IMR-90 (cell line): ENCODE measurements around the gene FBLN1. TPM values are rescaled to one million over a fixed set of nuclear protein-coding genes. Genes with fewer than 3 reads are reported as not detected.

Experiments used
- ATAC-seq: fragments of 200-7000 bp; cut with Tn5 transposase; 2 replicates; pipeline ENCODE4 v1.9.1; 2020; ENCODE audit warnings: low read depth, mild to moderate bottlenecking, moderate library complexity
- BruUV-seq: library from RNA; stranded (reverse); fragments of 400-500 nt; replicated peaks from 2 replicates; lab custom pipeline; 2021; lab: Mats Ljungman, UMichigan
- CTCF ChIA-PET: fragments of 300-600 bp; formaldehyde crosslinking; extraction: SDS; loops from one replicate; lab custom pipeline; 2021; ENCODE audit warnings: antibody characterized with exemption; lab: Yijun Ruan, JAX
- POLR2A ChIA-PET: fragments of 300-600 bp; sonication (Branson Sonifier 250); formaldehyde crosslinking; loops from one replicate; lab custom pipeline; 2022; ENCODE audit warnings: antibody characterized with exemption; ENCODE audit not compliant: unreplicated experiment; lab: Charles Lee
- DNase-seq: peaks from one replicate; pipeline ENCODE4 v3.0.0; 2013
- H2AFZ ChIP-seq: replicated peaks from 2 replicates; pipeline ENCODE3; 2013; ENCODE audit warnings: low read length, mild to moderate bottlenecking; ENCODE audit not compliant: poor library complexity
- H2AK5ac ChIP-seq: 2 replicates; pipeline ENCODE4 v1.6.1; 2013; ENCODE audit warnings: low read depth, low read length, inconsistent platforms
- H2AK9ac ChIP-seq: replicated peaks from 2 replicates; pipeline ENCODE3; 2013; ENCODE audit warnings: mild to moderate bottlenecking, low read depth, low read length, moderate library complexity; ENCODE audit not compliant: poor library complexity
- H2BK120ac ChIP-seq: 2 replicates; pipeline ENCODE4 v1.6.1; 2013; ENCODE audit warnings: low read depth, low read length, inconsistent platforms
- H2BK15ac ChIP-seq: 3 replicates; pipeline ENCODE4 v1.6.1; 2013; ENCODE audit warnings: low read depth, low read length, inconsistent platforms
- H2BK20ac ChIP-seq: 2 replicates; pipeline ENCODE4 v1.6.1; 2013; ENCODE audit warnings: low read depth, mild to moderate bottlenecking, inconsistent platforms, low read length, moderate library complexity
- H2BK5ac ChIP-seq: 2 replicates; pipeline ENCODE4 v1.6.1; 2013; ENCODE audit warnings: mild to moderate bottlenecking, low read depth, low read length, inconsistent platforms; ENCODE audit not compliant: poor library complexity, severe bottlenecking
- H3K14ac ChIP-seq: replicated peaks from 2 replicates; pipeline ENCODE4 v1.6.1; 2013; ENCODE audit warnings: low read depth, low read length, inconsistent platforms
- H3K18ac ChIP-seq: 2 replicates; pipeline ENCODE4 v1.6.1; 2013; ENCODE audit warnings: low read depth, low read length, control low read depth
- H3K23ac ChIP-seq: 2 replicates; pipeline ENCODE4 v1.6.1; 2013; ENCODE audit warnings: low read depth, low read length, inconsistent platforms
- H3K27ac ChIP-seq: 2 replicates; pipeline ENCODE4 v1.5.1; 2013; ENCODE audit warnings: mild to moderate bottlenecking, control low read depth, low read length; ENCODE audit not compliant: insufficient read depth
- H3K27me3 ChIP-seq: 2 replicates; pipeline ENCODE4 v1.6.1; 2013; ENCODE audit warnings: low read length; ENCODE audit not compliant: control insufficient read depth, insufficient read depth
- H3K36me3 ChIP-seq: 2 replicates; pipeline ENCODE4 v1.6.1; 2013; ENCODE audit warnings: low read length, mixed read lengths; ENCODE audit not compliant: control insufficient read depth, insufficient read depth
- H3K4ac ChIP-seq: 2 replicates; pipeline ENCODE4 v1.6.1; 2013; ENCODE audit warnings: low read depth, low read length, inconsistent platforms
- H3K4me1 ChIP-seq: 2 replicates; pipeline ENCODE4 v1.6.1; 2013; ENCODE audit warnings: low read length, mixed read lengths; ENCODE audit not compliant: control insufficient read depth, insufficient read depth
- H3K4me2 ChIP-seq: 2 replicates; pipeline ENCODE4 v1.6.1; 2013; ENCODE audit warnings: low read depth, mild to moderate bottlenecking, control low read depth, low read length, moderate library complexity
- H3K4me3 ChIP-seq: 2 replicates; pipeline ENCODE4 v1.5.1; 2013; ENCODE audit warnings: low read depth, mild to moderate bottlenecking, control low read depth, low read length, moderate library complexity; ENCODE audit not compliant: insufficient read depth
- H3K56ac ChIP-seq: 2 replicates; pipeline ENCODE4 v1.6.1; 2013; ENCODE audit warnings: low read length, inconsistent platforms; ENCODE audit not compliant: insufficient read depth; ENCODE audit errors: extremely low read depth
- H3K79me1 ChIP-seq, 2 experiments: 2 replicates each; pipeline ENCODE4 v1.6.1; 2013; ENCODE audit warnings: low read length in 2 of 2, inconsistent platforms in 1 of 2, low read depth in 1 of 2
- H3K9ac ChIP-seq: 2 replicates; pipeline ENCODE4 v1.6.1; 2013; ENCODE audit warnings: low read depth, low read length, control low read depth
- H3K9me1 ChIP-seq: 2 replicates; pipeline ENCODE4 v1.6.1; 2013; ENCODE audit warnings: low read length, inconsistent platforms; ENCODE audit not compliant: insufficient read depth
- H3K9me3 ChIP-seq: 2 replicates; pipeline ENCODE4 v1.6.1; 2013; ENCODE audit warnings: low read length; ENCODE audit not compliant: control insufficient read depth, insufficient read depth
- H4K20me1 ChIP-seq: 2 replicates; pipeline ENCODE4 v1.6.1; 2013; ENCODE audit warnings: low read length, inconsistent platforms; ENCODE audit not compliant: insufficient read depth
- H4K5ac ChIP-seq: 2 replicates; pipeline ENCODE4 v1.6.1; 2013; ENCODE audit warnings: mild to moderate bottlenecking, low read depth, low read length, control low read depth
- H4K8ac ChIP-seq, 2 experiments: 2 replicates each; pipeline ENCODE4 v1.6.1; 2013; ENCODE audit warnings: low read depth in 2 of 2, low read length in 2 of 2, control low read depth in 1 of 2, inconsistent platforms in 1 of 2
- H4K91ac ChIP-seq: 2 replicates; pipeline ENCODE4 v1.6.1; 2013; ENCODE audit warnings: low read depth, low read length, inconsistent platforms; ENCODE audit not compliant: insufficient read depth
- BHLHE40 ChIP-seq: fragments of 150-350 bp; IDR thresholded peaks from 2 replicates; pipeline ENCODE4 v1.6.1; 2016; ENCODE audit warnings: mild to moderate bottlenecking, low read depth, low read length
- CEBPB ChIP-seq: IDR thresholded peaks from 2 replicates; pipeline ENCODE4 v1.6.1; 2012; ENCODE audit warnings: low read depth, low read length, improper control_type of control experiment
- CHD1 ChIP-seq: IDR thresholded peaks from 2 replicates; pipeline ENCODE4 v1.6.1; 2012; ENCODE audit warnings: low read depth, low read length, improper control_type of control experiment
- CTCF ChIP-seq: conservative IDR thresholded peaks from 2 replicates; pipeline ENCODE4 v1.5.1; 2012; ENCODE audit warnings: mild to moderate bottlenecking, low read depth, low read length, improper control_type of control experiment
- ELK1 ChIP-seq: fragments of 150-350 bp; IDR thresholded peaks from 2 replicates; pipeline ENCODE4 v1.6.1; 2016; ENCODE audit warnings: low read depth, mild to moderate bottlenecking, low read length, moderate library complexity, borderline replicate concordance
- FOS ChIP-seq: fragments of 150-350 bp; IDR thresholded peaks from 2 replicates; pipeline ENCODE4 v1.6.1; 2016; ENCODE audit warnings: low read depth, low read length
- MAFK ChIP-seq: IDR thresholded peaks from 2 replicates; pipeline ENCODE4 v1.6.1; 2012; ENCODE audit warnings: low read depth, low read length, improper control_type of control experiment
- MAZ ChIP-seq: IDR thresholded peaks from 2 replicates; pipeline ENCODE4 v1.6.1; 2012; ENCODE audit warnings: low read depth, mild to moderate bottlenecking, low read length, improper control_type of control experiment, moderate library complexity, borderline replicate concordance
- MXI1 ChIP-seq: IDR thresholded peaks from 2 replicates; pipeline ENCODE4 v1.6.1; 2012; ENCODE audit warnings: low read depth, mild to moderate bottlenecking, low read length, moderate library complexity, borderline replicate concordance
- NFE2L2 ChIP-seq: fragments of 150-350 bp; IDR thresholded peaks from 2 replicates; pipeline ENCODE4 v1.6.1; 2016; ENCODE audit warnings: low read depth, mild to moderate bottlenecking, low read length
- POLR2A ChIP-seq: IDR thresholded peaks from 2 replicates; pipeline ENCODE4 v1.6.1; 2012; ENCODE audit warnings: mild to moderate bottlenecking, low read depth, low read length
- RAD21 ChIP-seq: IDR thresholded peaks from 2 replicates; pipeline ENCODE4 v1.6.1; 2012; ENCODE audit warnings: low read length, improper control_type of control experiment
- RCOR1 ChIP-seq: IDR thresholded peaks from 2 replicates; pipeline ENCODE4 v1.6.1; 2012; ENCODE audit warnings: mild to moderate bottlenecking, low read length, improper control_type of control experiment; ENCODE audit not compliant: insufficient replicate concordance
- RFX5 ChIP-seq: IDR thresholded peaks from 2 replicates; pipeline ENCODE4 v1.8.0; 2012; ENCODE audit warnings: low read depth, mild to moderate bottlenecking, low read length, moderate library complexity
- SMC3 ChIP-seq: fragments of 150-350 bp; IDR thresholded peaks from 2 replicates; pipeline ENCODE4 v1.6.1; 2016; ENCODE audit warnings: low read depth, mild to moderate bottlenecking, antibody characterized with exemption, low read length, moderate library complexity
- USF2 ChIP-seq: fragments of 150-350 bp; IDR thresholded peaks from 2 replicates; pipeline ENCODE4 v1.6.1; 2017; ENCODE audit warnings: mild to moderate bottlenecking, antibody characterized with exemption, low read length, low read depth
- WGBS, 2 experiments: methylation state at CpG; one replicate each; pipeline versions ENCODE4 v1.1.5 to v1.1.7; 2013; ENCODE audit warnings: missing lambda C conversion rate in 2 of 2; ENCODE audit not compliant: insufficient read length in 1 of 2; ENCODE audit errors: extremely low coverage in 2 of 2; 5-methylcytosine and 5-hydroxymethylcytosine counted together
- dilution Hi-C: fragments of 300-500 bp; cut with HindIII; formaldehyde crosslinking; loops from one replicate; pipeline ENCODE4 v1.14.3; 2018; ENCODE audit warnings: low sequenced_read_pairs; ENCODE audit not compliant: unreplicated experiment
- in situ Hi-C: fragments of 300-500 bp; cut with MboI; formaldehyde crosslinking; loops from 3 replicates; pipeline ENCODE4 v1.14.3; 2019; ENCODE audit warnings: low sequenced_read_pairs, inconsistent platforms, mixed read lengths
- intact Hi-C: fragments of 100-400 bp; cut with micrococcal nuclease; formaldehyde crosslinking; loops from 2 replicates; pipeline ENCODE4 v1.10.0; 2022
- polyA plus RNA-seq, 3 experiments: library from polyadenylated mRNA; depleted of rRNA; stranded (reverse); fragments of >200 nt; gene quantifications; 2 replicates each; pipeline ENCODE4 v1.2.3, GENCODE V29; 2012; ENCODE audit warnings: low replicate concordance in 1 of 3
- total RNA-seq: library from RNA; depleted of rRNA; stranded (reverse); fragments of >200 nt; gene quantifications from 2 replicates; pipeline ENCODE4 v1.2.3, GENCODE V29; 2012

The FBLN1 gene
- total and polyA plus RNA-seq, 2 of the 4 experiments (the other 2 are of a cell fraction) = 11.3 to 87.9 TPM

- ATAC-seq (no peak), DNase-seq (no peak)
- Histone ChIP-seq H2AK5ac (no peak overlapping the region), H3K79me1 (no peaks in the 10 kb centered on the region; a peak in 1 of 4 replicates), H4K5ac (no peak overlapping the region), H2AFZ (no peak overlapping the region), H3K4ac (no peak overlapping the region), H3K36me3 (peaks cover 48% of the 10 kb centered on the region; the same call in 1 of the 2 replicates), H3K9ac (no peak overlapping the region), H3K4me1 (no peaks in the 10 kb centered on the region), H3K14ac (no peak overlapping the region), H3K27me3 (no peaks in the 10 kb centered on the region), H3K4me3 (no peak overlapping the region), H2BK120ac (no peak overlapping the region), H2AK9ac (peak overlapping the region; percentile 56), H4K91ac (no peak overlapping the region), H4K8ac (no peak overlapping the region), H3K23ac (no peak overlapping the region), H3K18ac (no peak overlapping the region), H2BK5ac (no peak overlapping the region), H2BK20ac (no peak overlapping the region), H3K27ac (no peak overlapping the region), H3K9me1 (peaks cover 16% of the 10 kb centered on the region; the same call in 1 of the 2 replicates), H3K56ac (no peak overlapping the region), H3K9me3 (peaks cover 5% of the 10 kb centered on the region), H3K4me2 (no peak overlapping the region), H4K20me1 (no peaks in the 10 kb centered on the region; the same call in 1 of the 2 replicates), H2BK15ac (no peak overlapping the region)
- WGBS, 2 experiments = 88% methylated on average over 8 of the region's 13 CpGs; no CpG with 5 or more reads in 1 of the 2 experiments
- CTCF ChIA-PET = no interaction called here
- TF ChIP-seq CEBPB (no peak), BHLHE40 (no peak), NFE2L2 (no peak), POLR2A (no peak), USF2 (no peak), MXI1 (no peak), FOS (no peak), ELK1 (no peak), RCOR1 (no peak), SMC3 (no peak), MAFK (no peak), CTCF (no peak), RFX5 (no peak), CHD1 (no peak), RAD21 (no peak), MAZ (no peak)
- no TSS peak for BruUV-seq
- in situ Hi-C loops = loop anchor here (25.0 kb wide), 1 partner anchor 577 kb away; no protein-coding TSS in a partner anchor
- POLR2A ChIA-PET = no interaction called here
- intact Hi-C loops = no loop called here
- dilution Hi-C loops = no loop called here
Observed at GRCh38 chr22:45564349-45565030, 61.8 kb downstream of the FBLN1 start.
